NCI-H82 treated with DMSO at 0.1 percent for 48 hours (cell line): ENCODE results near the gene PPP1R12B.
"Not testable (repeated sequence)": the region's sequence is repeated elsewhere in the genome, so short reads cannot be mapped to it uniquely, and the experiment has no call there.

Experiments used
- DNase-seq: peaks from one replicate; lab custom pipeline; 2025; ENCODE audit not compliant: unreplicated experiment; lab: John Stamatoyannopoulos, UW

Gene PPP1R12B

DNA sequence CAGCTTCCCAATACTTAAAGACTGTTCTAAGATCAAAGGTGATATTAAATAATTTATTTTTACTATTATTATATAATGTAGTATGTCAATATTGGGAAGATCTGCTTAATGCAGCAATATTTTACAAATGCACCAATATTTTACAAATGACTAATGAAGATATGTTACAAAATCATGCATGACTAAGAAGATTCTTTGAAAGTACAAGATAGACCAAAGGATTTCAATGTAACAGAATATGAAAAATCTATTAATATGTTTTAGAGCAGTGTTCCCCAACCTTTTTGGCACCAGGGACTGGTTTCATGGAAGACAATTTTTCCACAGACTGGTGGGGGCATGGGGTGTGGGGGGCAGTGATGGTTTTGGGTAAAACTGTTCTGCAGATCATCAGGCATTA lies 132.1 kb downstream of the PPP1R12B start:
- not testable (repeated sequence) for DNase-seq

DNA sequence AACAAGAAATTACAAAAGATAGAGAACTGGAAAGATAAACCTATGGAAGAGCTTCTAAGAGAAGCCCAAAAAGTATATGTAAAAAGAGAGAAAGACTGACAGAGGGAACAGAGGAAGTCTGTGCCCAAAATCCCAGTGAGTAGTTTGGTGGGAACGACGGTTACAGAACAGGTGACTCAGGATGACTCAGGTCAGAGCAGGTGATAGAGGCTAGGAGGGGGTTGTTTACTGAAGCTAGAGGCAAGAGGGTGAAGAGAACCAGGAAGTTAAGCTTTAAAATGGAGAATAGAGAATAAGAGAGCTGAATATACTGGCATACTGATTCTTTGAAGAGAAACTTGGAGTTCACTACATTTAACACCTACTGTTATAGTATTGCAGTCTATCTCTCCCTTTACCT lies 134.9 kb downstream of the PPP1R12B start:
- not testable (repeated sequence) for DNase-seq

DNA sequence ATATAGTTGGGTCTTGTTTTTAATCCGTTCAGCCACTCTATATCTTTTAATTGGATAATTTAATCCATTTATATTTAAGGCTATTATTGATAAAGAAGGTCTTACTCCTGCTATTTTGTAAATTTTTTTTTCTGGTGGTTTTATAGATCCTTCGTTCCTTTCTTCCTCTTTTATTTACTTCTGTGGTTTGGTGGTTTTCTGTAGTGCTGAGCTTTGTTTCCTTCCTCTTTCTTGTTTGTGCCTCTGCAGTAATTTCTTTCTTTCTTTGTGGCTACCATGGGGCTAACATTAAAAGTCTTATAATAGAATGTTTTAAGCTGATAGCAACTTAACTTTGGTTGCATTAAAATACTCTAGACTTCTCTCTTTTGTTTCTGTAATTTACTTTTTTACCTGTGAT lies 135.5 kb downstream of the PPP1R12B start:
- peak; percentile 74 for DNase-seq

DNA sequence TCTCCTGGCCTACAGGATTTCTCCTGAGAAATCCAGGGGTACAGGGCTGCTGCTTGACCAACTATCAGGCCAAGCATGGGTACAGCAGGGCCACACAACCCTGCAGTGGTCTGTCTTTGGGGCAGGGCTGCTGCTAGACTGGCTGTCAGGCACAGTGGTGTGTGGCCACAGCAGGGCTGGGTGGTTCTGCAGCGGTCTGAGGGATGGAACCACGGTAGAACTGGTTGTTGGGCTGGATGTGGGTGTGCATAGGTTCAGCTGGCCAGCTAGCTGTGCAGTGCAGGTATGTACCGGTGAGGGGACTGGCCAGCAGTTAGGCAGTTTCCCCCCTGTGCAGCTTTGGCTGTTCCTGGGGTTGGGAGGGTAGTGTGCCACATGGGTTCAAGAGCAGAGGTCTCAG lies 136.3 kb downstream of the PPP1R12B start:
- DNase-seq, result not testable (repeated sequence)

DNA sequence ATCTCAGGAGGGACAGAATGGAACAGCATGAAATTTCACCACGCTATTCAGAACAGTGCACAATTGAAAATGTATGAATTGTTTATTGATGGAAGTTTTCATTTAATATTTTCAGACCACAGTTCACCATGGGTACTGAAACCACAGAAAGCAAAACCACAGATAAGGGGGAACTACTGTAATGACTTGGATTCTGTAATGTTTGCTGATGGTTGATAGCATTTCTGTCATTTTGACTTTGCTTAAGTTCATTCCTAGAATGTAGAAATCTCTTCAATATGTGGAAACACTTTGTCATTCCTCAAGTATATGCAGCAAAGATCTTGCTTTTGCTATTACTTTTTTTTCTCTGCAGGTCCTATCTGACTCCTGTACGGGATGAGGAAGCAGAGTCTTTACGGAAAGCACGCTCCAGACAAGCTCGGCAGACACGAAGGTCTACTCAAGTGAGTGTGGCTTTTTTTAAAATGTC lies 139.7 kb downstream of the PPP1R12B start:
- not testable (repeated sequence) for DNase-seq

DNA sequence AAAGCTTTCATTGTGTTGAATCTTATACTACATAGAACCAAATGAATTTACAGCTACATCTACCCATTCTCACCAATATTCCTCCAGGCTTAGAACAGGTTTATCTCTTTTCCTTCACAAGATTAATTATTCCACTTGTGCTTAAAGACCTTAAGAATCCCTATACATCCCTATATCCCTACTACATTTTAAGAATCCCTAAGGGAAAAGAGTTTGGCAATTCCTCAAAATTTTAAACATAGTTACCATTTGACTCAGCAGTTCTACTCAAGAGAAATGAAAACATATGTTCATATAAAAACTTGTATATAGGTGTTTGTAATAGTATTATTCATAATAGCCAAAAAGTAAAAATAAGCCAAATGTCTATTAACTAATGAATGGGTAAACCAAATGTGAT lies 140.6 kb downstream of the PPP1R12B start:
- DNase-seq, result not testable (repeated sequence)

DNA sequence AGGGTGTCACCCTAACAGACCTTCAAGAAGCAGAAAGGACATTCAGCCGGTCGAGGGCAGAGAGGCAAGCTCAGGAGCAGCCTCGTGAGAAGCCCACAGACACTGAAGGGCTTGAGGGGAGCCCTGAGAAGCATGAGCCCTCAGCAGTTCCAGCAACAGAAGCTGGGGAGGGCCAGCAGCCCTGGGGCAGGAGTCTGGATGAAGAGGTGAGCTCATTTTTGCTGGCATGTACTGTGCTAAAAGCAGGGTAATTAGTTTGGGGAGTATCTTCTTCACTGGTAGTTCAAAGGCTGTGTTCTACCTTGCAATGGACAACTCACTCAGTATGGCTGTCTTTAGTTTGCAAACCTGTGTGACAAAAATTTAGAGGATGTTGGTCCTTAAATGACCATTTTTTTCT lies 144.6 kb downstream of the PPP1R12B start:
- not testable (repeated sequence) for DNase-seq

DNA sequence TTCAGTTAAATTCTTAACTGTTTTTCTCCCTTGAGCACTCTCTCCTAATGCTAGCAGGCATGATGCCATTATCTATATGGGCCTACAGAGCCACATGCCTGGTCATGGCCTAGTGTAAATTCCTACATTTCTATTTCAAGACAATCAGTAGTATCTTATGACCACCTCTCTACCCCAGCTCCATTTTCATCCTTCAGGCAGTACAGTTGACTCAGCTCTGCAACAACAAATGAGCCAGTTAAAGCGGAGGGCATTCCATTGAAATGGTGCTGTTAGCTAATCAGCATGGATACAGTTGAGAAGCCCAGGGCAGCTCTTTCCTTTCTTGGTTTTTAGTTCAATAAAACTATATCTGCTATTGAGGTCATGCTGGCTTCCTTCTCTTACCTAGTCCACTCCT lies 150.0 kb downstream of the PPP1R12B start:
- DNase-seq, result no peak

DNA sequence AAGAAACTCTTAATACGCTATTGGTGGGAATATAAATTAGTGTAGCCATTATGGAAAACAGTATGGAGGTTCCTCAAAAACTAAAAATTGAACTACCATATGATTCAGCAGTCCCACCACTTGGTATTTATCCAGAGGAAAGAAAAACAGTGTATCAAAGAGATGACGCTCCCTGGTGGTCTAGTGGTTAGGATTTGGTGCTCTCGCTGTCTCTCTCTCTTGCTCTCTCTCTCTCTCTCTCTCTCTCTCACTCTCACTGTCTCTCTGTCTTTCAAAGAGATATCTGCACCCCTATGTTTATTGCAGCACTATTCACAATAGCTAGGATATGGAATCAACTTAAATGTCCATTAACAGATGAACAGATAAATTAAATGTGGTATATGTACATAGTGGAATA lies 151.5 kb downstream of the PPP1R12B start:
- DNase-seq, result not testable (repeated sequence)

DNA sequence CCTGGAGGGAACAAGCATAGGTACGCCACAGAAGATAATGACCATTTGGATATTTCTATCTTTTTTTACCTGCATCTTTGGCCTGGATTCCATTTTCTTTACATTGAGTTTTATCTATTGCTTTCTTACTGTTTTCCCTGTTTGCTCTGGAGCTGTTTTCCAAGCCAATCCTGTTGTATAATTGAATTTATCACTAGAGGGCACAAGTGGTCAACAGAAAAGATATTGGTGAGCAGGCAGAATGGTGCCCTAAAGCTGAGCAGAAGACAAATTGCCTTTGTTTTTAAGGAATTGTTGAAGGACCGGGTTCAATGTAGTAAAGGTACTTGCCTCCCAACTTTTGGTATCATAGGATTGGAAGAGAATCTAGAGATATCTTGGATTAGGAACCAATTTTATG lies 152.8 kb downstream of the PPP1R12B start:
- no peak for DNase-seq

DNA sequence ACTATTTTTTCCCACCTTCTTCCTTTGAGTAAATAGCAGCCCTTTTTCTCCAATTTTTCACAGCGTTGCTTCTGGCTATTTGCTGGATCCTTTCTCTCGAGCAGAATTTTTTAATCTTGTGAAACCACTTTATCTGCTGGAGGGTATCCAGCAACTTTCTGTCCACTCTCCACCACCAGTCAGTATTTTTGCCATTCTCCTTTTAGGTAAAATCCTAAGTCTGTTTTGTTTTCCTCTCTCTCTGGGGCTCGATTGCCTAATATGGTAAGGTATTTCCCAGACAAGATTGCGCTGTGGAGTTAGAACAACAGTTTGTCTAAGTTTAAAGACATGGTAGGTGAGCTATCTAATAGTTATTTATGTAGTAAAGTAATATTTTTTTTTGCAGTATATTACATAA lies 156.9 kb downstream of the PPP1R12B start:
- no peak for DNase-seq

DNA sequence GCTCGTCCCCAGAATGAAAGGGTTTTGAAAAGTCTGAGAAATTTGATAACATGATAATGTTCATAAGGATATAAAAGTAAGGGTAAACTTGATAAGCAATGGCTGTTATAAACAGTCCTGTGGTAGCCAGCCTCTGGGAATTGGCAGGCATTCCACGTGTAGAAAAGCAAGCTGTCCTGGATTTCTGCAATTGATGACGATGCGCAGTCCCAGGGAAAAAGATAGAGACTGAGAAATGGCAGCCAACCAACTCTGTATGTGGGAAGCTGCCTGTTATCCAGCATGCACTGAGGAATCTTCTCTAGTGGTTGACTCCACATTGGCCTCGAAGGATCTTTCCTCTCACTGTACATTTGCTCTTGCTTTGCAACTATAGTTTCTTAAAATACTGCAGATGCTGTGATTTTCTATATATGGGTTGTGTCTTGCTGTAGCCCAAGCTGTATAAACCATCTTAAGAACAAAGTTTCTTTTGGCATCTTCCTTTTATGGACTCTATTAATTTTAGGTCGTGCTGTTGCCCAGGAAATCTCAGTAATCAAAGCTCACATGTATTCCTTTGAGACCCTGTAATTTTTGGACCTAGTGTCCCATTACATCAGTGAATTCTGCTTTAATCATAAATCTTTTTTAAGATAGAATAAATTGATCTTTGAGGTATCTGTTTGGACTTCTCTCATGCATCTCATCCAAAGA lies 157.5 kb downstream of the PPP1R12B start:
- not testable (repeated sequence) for DNase-seq

DNA sequence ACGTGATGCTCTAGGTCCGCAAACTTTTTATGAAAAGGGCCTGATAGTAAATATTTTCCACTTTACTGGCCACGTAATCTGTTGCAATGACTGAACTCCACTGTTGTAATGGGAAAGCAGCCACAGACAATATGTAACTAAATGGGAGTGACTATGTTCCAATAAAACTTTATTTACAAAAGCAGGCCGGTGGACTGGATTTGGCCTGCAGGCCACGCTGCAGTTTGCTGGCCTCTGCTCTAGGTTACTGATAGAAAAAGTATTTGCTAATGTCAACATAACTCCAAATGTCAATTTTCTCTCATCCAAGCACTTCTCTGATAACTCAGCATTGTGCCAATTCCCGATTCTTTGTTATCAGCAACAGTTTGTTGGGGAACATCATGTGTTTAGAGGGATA lies 160.4 kb downstream of the PPP1R12B start:
- DNase-seq, result not testable (repeated sequence)

DNA sequence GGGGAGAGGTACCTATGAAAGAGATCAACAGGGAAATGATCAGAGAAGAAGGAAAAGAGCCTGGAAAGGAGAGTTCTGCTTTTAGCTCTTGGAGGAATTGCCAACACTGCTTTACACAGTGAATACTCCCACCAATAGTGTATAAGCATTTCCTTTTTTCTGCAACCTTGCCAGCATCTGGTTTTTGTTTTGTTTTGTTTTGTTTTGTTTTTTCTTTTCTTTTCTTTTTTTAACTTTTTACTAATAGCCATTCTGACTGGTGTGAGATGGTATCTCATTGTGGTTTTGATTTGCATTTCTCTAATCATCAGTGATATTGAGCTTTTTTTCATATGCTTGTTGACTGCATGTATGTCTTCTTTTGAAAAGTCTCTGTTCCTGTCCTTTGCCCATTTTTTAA lies 165.4 kb downstream of the PPP1R12B start:
- DNase-seq, result not testable (repeated sequence)

DNA sequence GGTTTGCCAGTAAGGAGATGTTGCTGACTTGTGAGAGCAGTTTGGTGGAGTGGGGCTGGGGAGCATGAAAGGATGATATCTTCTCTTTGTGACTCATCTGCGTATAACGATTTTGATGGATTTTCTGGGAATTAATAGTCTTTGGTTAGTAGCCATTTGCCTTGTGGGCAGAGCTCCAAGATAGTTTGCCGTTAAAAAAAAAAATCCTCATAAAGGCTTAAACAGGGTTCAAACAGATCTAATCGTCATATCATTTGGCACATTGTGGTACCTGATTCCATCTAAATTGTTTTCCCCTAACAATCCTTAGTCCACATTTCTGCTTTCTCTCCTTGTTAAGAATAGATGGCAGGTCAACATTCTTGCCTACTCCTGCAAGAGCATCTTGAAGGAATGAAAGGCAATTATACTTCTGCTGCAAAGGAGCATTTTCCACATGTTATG lies 168.0 kb downstream of the PPP1R12B start:
- DNase-seq, result no peak

DNA sequence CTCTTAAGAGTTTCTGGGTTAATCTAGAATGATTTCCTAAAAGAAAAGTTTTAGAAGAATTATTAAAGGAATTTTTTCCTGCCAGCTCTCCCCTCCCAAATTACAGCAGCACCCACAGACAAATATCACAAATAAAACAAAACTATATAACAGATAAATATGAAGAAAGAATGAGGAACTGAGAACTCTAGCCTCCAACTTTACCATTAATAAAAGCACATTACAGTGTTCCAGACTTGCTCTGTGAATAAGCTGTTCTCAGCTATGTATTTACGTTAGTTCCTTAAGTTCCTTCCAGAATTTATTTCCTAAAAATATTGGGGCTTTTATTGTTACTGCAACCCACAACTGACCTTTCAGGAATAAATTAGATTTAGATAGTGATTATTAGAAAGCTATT lies 168.6 kb downstream of the PPP1R12B start:
- not testable (repeated sequence) for DNase-seq

DNA sequence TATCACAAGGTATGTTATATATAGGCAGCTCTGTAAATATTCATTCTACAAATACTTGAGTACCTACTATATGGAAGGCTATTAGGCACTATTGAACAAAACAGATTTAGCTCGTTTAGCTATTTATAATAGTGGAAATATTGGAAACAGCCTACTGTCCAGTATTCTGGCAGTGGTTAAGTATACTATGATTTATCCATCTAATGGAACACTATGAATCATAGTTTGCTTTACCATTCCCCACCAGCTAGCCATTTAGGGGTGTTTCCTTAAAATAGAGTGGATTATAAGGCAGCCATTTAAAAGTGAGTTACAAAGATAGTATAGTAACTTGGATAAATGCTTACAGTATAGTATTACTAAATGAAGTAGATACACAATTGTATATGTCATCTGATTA lies 169.7 kb downstream of the PPP1R12B start:
- not testable (repeated sequence) for DNase-seq

DNA sequence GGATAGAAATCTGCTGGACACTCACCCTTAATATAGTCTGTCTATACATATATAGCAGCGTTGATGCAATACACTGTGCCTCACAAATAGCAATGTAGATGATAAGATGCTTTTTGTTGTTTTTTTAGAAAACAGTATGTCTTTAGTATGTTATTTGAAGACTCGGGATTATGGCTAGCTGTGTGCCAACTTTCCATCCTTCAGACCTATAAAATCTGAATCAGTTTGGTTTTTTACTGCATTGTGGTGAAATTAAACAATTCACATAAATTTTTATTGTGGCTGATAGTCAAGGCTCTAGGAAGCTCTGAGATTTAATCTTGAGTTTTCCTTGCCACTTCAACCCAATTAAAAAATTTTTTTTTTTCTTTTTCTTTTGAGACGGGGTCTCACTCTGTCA lies 170.4 kb downstream of the PPP1R12B start:
- not testable (repeated sequence) for DNase-seq

DNA sequence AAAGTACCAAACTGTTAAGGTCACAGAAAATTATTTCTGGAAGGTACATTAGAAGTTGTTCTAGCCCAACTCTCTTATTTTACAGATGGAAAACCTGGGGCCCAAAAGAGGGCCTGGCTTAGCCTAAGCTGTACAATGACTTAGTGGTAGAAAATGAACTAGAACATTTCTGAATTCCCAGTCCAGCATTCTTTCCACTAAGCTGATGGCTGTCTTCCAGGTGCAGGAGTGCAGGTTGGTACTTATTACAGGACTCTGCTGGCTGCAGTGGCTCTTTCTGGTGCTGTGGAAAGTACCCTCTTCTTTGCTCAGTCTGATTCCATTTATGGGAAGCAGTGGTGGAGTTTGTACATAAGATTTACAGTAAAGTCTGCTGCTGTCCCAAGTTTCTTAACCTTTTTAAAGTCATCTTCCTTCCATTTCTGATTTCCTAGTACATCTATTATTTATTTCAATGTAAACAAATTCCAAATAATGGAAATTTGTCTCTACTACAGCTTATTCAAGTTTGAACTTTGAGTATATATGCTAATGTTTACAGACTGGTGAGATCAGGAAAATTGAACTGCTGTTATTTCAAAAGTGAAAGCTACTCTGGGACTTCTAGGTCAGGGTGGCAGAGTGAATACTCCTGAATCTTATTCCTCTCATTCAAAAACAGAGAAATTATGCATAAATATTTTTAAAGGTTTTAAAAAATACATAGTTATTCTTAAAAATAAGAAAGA lies 171.8 kb downstream of the PPP1R12B start:
- not testable (repeated sequence) for DNase-seq

DNA sequence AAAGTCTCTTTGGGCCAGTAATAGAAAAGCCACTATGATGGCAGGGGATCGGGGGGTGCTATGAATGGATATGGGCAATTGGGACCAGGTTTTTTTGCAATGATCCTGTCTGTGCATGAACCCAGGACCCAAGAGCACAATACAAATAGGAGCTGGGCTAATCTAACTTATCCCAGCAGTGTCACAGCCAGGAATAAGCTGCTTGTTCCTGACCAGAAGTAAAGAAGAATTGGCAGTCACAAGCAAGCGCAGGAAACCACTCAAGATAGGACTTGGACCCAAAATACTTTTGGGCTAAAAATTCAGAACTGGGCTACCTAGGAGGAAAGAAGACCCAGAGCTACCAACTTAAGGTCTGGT lies 172.3 kb downstream of the PPP1R12B start:
- not testable (repeated sequence) for DNase-seq

DNA sequence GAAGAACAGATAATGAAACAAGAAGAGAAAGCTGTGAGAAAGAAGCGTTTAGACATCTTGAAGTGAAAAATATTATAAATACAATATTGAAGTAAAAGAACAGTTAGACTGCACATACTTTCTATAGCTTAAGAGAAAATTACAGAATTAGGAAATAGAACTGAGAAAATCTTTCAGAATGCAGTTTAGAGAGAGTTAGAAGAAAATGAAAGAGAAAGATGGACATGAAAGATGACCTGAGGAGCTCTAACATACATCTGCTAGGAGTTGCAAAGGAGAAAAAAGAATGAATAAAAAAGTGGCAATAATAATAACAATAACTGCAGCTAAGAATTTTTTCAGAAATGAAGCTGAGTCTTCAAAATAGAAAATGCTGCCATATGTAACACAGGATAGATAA lies 173.0 kb downstream of the PPP1R12B start:
- DNase-seq, result not testable (repeated sequence)

DNA sequence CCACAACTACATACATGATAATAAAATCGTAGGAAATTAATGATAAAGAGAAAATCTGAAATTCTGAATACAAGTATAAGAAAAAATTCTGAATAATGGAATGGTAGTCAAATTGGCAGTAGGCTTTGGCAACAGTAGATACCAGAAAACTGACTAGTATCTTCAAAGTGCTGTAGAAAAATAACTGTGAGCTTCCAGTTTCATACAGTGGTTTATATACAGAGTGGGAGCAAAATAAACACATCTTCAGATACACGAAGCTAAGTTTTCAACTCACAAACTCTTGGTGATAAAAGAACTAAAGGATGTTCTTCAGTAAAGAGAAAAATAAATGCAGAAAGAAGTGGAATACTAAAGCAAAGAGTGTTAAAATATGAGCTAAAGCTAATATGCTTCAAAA lies 173.4 kb downstream of the PPP1R12B start:
- DNase-seq, result no peak
